Memory B cell (primary cell): ENCODE data around the gene CFAP119.

Source experiments
- ATAC-seq: fragments of 150-1000 bp; cut with Tn5 transposase; 2 replicates; pipeline ENCODE4 v1.10.0; 2021; ENCODE audit warnings: low read depth, mild to moderate bottlenecking, moderate library complexity
- DNase-seq, 2 donors: peaks; one replicate each; pipeline ENCODE4 v3.0.0; 2022; ENCODE audit warnings: low spot score in 2 of 2
- H3K27ac Mint-ChIP-seq: one replicate; pipeline ENCODE4 v1.8.0; 2022; ENCODE audit warnings: mild to moderate bottlenecking, moderate library complexity, mixed read lengths
- H3K27me3 Mint-ChIP-seq: one replicate; pipeline ENCODE4 v1.8.0; 2022; ENCODE audit warnings: mixed read lengths
- H3K36me3 Mint-ChIP-seq: one replicate; pipeline ENCODE4 v1.8.0; 2022; ENCODE audit warnings: mild to moderate bottlenecking, mixed read lengths
- H3K4me1 Mint-ChIP-seq: one replicate; pipeline ENCODE4 v1.8.0; 2022; ENCODE audit warnings: mixed read lengths
- H3K4me3 Mint-ChIP-seq: one replicate; pipeline ENCODE4 v1.8.0; 2022; ENCODE audit warnings: mild to moderate bottlenecking, moderate library complexity, mixed read lengths
- H3K9me3 Mint-ChIP-seq: one replicate; pipeline ENCODE4 v1.8.0; 2022; ENCODE audit warnings: mixed read lengths

CFAP119 gene

GRCh38 chr16:30786115-30786935 is 24.5 kb upstream of the CFAP119 start:
- Mint-ChIP-seq H3K9me3 (no peaks in the 10 kb centered on the region), H3K36me3 (peaks cover 4% of the 10 kb centered on the region), H3K27me3 (peaks cover 12% of the 10 kb centered on the region), H3K27ac (no peak overlapping the region), H3K4me1 (peaks cover 8% of the 10 kb centered on the region), H3K4me3 (peak overlapping the region; percentile 63)
- DNase-seq (no peak), ATAC-seq (peak; percentile 55)

- no peak overlapping the region for H3K27ac Mint-ChIP-seq
Measured at GRCh38 chr16:30785126-30786106, 23.6 kb upstream of the CFAP119 start.

GRCh38 chr16:30784215-30784614 is 22.4 kb upstream of the CFAP119 start:
- H3K27ac Mint-ChIP-seq = no peak overlapping the region
- H3K4me1 Mint-ChIP-seq = peaks cover 8% of the 10 kb centered on the region
- no peak overlapping the region for H3K4me3 Mint-ChIP-seq
- H3K9me3 Mint-ChIP-seq = no peaks in the 10 kb centered on the region
- H3K27me3 Mint-ChIP-seq = peaks cover 12% of the 10 kb centered on the region
- no peak for ATAC-seq
- no peak for DNase-seq
- H3K36me3 Mint-ChIP-seq = peaks cover 4% of the 10 kb centered on the region

More at GRCh38 chr16:30785126-30786106, 23.6 kb upstream of the CFAP119 start:
- Mint-ChIP-seq H3K4me1 (peaks cover 8% of the 10 kb centered on the region), H3K36me3 (peaks cover 4% of the 10 kb centered on the region), H3K9me3 (no peaks in the 10 kb centered on the region), H3K4me3 (peak overlapping the region; percentile 56), H3K27me3 (peaks cover 12% of the 10 kb centered on the region)
- ATAC-seq (no peak), DNase-seq (no peak)

GRCh38 chr16:30783280-30784109 is 21.6 kb upstream of the CFAP119 start:
- Mint-ChIP-seq H3K4me1 (peaks cover 8% of the 10 kb centered on the region), H3K27ac (no peak overlapping the region), H3K36me3 (peaks cover 4% of the 10 kb centered on the region), H3K4me3 (no peak overlapping the region), H3K9me3 (no peaks in the 10 kb centered on the region), H3K27me3 (peaks cover 9% of the 10 kb centered on the region)
- no peak for DNase-seq
- no peak for ATAC-seq

GRCh38 chr16:30782486-30783279 is 20.8 kb upstream of the CFAP119 start:
- Mint-ChIP-seq H3K36me3 (peaks cover 2% of the 10 kb centered on the region), H3K9me3 (no peaks in the 10 kb centered on the region), H3K4me3 (no peak overlapping the region), H3K27me3 (peaks cover 5% of the 10 kb centered on the region), H3K4me1 (peaks cover 8% of the 10 kb centered on the region), H3K27ac (no peak overlapping the region)
- ATAC-seq = no peak
- no peak for DNase-seq

GRCh38 chr16:30780549-30780948 is 18.7 kb upstream of the CFAP119 start:
- Mint-ChIP-seq H3K9me3 (no peaks in the 10 kb centered on the region), H3K27ac (no peak overlapping the region), H3K27me3 (peaks cover 8% of the 10 kb centered on the region), H3K36me3 (peaks cover 2% of the 10 kb centered on the region), H3K4me3 (no peak overlapping the region), H3K4me1 (peaks cover 7% of the 10 kb centered on the region)
- no peak for ATAC-seq
- no peak for DNase-seq

- peaks cover 2% of the 10 kb centered on the region for H3K36me3 Mint-ChIP-seq
- ATAC-seq = no peak
- no peak for DNase-seq
- H3K4me3 Mint-ChIP-seq = no peak overlapping the region
- peaks cover 8% of the 10 kb centered on the region for H3K4me1 Mint-ChIP-seq
- H3K27me3 Mint-ChIP-seq = peaks cover 10% of the 10 kb centered on the region
- H3K27ac Mint-ChIP-seq = no peak overlapping the region
- no peaks in the 10 kb centered on the region for H3K9me3 Mint-ChIP-seq
Measured at GRCh38 chr16:30780021-30780420, 18.2 kb upstream of the CFAP119 start.

- H3K36me3 Mint-ChIP-seq = peaks cover 6% of the 10 kb centered on the region
- ATAC-seq = no peak
Measured at GRCh38 chr16:30779596-30779995, 17.7 kb upstream of the CFAP119 start.

GRCh38 chr16:30778549-30779244 is 16.8 kb upstream of the CFAP119 start:
- H3K4me1 Mint-ChIP-seq = peaks cover 14% of the 10 kb centered on the region
- peaks cover 10% of the 10 kb centered on the region for H3K36me3 Mint-ChIP-seq
- ATAC-seq (no peak), DNase-seq (no peak)
- no peak overlapping the region for H3K4me3 Mint-ChIP-seq
- H3K27me3 Mint-ChIP-seq = peaks cover 10% of the 10 kb centered on the region
- no peak overlapping the region for H3K27ac Mint-ChIP-seq
- no peaks in the 10 kb centered on the region for H3K9me3 Mint-ChIP-seq

More at GRCh38 chr16:30779596-30779995, 17.7 kb upstream of the CFAP119 start:
- H3K4me3 Mint-ChIP-seq = no peak overlapping the region
- no peak for DNase-seq
- no peaks in the 10 kb centered on the region for H3K9me3 Mint-ChIP-seq
- H3K4me1 Mint-ChIP-seq = peaks cover 11% of the 10 kb centered on the region
- H3K27me3 Mint-ChIP-seq = peaks cover 10% of the 10 kb centered on the region
- H3K27ac Mint-ChIP-seq = no peak overlapping the region

- Mint-ChIP-seq H3K27me3 (peaks cover 10% of the 10 kb centered on the region), H3K36me3 (peaks cover 15% of the 10 kb centered on the region), H3K4me1 (peaks cover 17% of the 10 kb centered on the region), H3K27ac (no peak overlapping the region), H3K4me3 (no peak overlapping the region), H3K9me3 (no peaks in the 10 kb centered on the region)
- ATAC-seq (no peak), DNase-seq (no peak)
Measured at GRCh38 chr16:30777591-30778297, 15.9 kb upstream of the CFAP119 start.

GRCh38 chr16:30775392-30776188 is 13.7 kb upstream of the CFAP119 start:
- Mint-ChIP-seq H3K36me3 (peaks cover 31% of the 10 kb centered on the region), H3K27me3 (peaks cover 10% of the 10 kb centered on the region), H3K27ac (no peak overlapping the region), H3K4me1 (peaks cover 21% of the 10 kb centered on the region), H3K9me3 (no peaks in the 10 kb centered on the region), H3K4me3 (peak overlapping the region; percentile 81)
- DNase-seq (peak in 1 of 2 donors; percentile 42), ATAC-seq (peak; percentile 81)
